Activated T-cell treated with anti-CD3 and anti-CD28 coated beads, Interleukin-2, amount 50 U/mL, for 48 hours (primary cell): ENCODE data around the gene HPGDS.
"Not testable (repeated sequence)": the region's sequence is repeated elsewhere in the genome, so short reads cannot be mapped to it uniquely, and the experiment has no call there.

Experiments used
- DNase-seq, 2 experiments: peaks; one replicate each; pipeline ENCODE4 v3.0.0-alpha.2; 2020

HPGDS gene

GRCh38 chr4:94342694-94343093 lies at the start of gene HPGDS:
HPGDS (minus strand) TSS chr4:94342836; CDS start chr4:94334629, 8,207 bp downstream.
- no peak for DNase-seq

GRCh38 chr4:94390804-94391410 lies 48.3 kb upstream of the HPGDS start:
- no peak for DNase-seq

- DNase-seq, result no peak
These were observed 47.1 kb upstream of the HPGDS start for GRCh38 chr4:94389595-94390267.

- DNase-seq, result not testable (repeated sequence)
These were observed 45.3 kb upstream of the HPGDS start for GRCh38 chr4:94387965-94388364.

GRCh38 chr4:94385452-94385851 lies 42.8 kb upstream of the HPGDS start:
- not testable (repeated sequence) for DNase-seq

- DNase-seq, result not testable (repeated sequence)
These were observed 40.3 kb upstream of the HPGDS start for GRCh38 chr4:94382891-94383290.

- no peak for DNase-seq
These were observed 35.4 kb upstream of the HPGDS start for GRCh38 chr4:94378047-94378446.

- DNase-seq, result no peak
These were observed 34.7 kb upstream of the HPGDS start for GRCh38 chr4:94377294-94377693.

- no peak for DNase-seq
These were observed 32.7 kb upstream of the HPGDS start for GRCh38 chr4:94375364-94375763.

GRCh38 chr4:94373752-94374151 lies 31.1 kb upstream of the HPGDS start:
- no peak for DNase-seq

GRCh38 chr4:94372991-94373390 lies 30.4 kb upstream of the HPGDS start:
- DNase-seq, result no peak

GRCh38 chr4:94372228-94372978 lies 29.8 kb upstream of the HPGDS start:
- no peak for DNase-seq

- no peak for DNase-seq
These were observed 28.7 kb upstream of the HPGDS start for GRCh38 chr4:94371290-94371689.

- DNase-seq, result no peak
These were observed 28.1 kb upstream of the HPGDS start for GRCh38 chr4:94370533-94371254.

- no peak for DNase-seq
These were observed 26.4 kb upstream of the HPGDS start for GRCh38 chr4:94369046-94369445.

- DNase-seq, result no peak
These were observed 25.8 kb upstream of the HPGDS start for GRCh38 chr4:94368459-94368858.

GRCh38 chr4:94365304-94365703 lies 22.7 kb upstream of the HPGDS start:
- no peak for DNase-seq

- DNase-seq, result no peak
These were observed 21.9 kb upstream of the HPGDS start for GRCh38 chr4:94364527-94364926.

GRCh38 chr4:94363136-94363655 lies 20.6 kb upstream of the HPGDS start:
- no peak for DNase-seq

GRCh38 chr4:94359838-94360237 lies 17.2 kb upstream of the HPGDS start:
- no peak for DNase-seq

- no peak for DNase-seq
These were observed 16.6 kb upstream of the HPGDS start for GRCh38 chr4:94359221-94359620.

- no peak for DNase-seq
These were observed 15.5 kb upstream of the HPGDS start for GRCh38 chr4:94358101-94358500.

- DNase-seq, result no peak
These were observed 15.0 kb upstream of the HPGDS start for GRCh38 chr4:94357624-94358023.
